Measurements from ENCODE around the gene WRNIP1.
A peak's percentile ranks its signal among the peaks of the same experiment; 100 is the strongest.

The WRNIP1 gene

DNA sequence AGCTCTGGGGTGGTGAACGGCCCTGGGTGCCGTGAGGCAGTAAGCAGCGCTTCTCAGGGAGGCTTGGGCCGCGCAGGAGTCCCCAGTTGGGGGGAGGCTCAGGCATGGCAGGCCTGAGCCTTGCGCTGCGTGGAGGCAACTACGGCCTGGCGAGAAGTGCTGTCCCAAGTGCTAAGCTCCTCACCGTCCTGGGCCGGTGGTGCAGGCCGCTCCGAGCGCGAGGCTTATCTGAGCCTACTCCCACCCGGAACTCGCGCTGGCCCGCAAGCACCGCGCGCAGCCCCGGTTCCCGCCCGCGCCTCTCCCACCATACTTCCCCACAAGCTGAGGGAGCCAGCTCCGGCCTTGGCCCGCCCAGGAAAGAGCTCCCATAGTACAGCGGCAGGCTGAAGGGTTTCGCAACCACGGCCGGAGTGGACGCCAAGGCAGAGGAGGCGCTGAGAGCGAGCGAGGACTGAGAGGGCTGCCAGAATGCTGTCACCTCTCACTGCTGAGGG lies 1.8 kb upstream of the WRNIP1 start:
- no peak for DNase-seq (ENCODE audit: low read depth)

DNA sequence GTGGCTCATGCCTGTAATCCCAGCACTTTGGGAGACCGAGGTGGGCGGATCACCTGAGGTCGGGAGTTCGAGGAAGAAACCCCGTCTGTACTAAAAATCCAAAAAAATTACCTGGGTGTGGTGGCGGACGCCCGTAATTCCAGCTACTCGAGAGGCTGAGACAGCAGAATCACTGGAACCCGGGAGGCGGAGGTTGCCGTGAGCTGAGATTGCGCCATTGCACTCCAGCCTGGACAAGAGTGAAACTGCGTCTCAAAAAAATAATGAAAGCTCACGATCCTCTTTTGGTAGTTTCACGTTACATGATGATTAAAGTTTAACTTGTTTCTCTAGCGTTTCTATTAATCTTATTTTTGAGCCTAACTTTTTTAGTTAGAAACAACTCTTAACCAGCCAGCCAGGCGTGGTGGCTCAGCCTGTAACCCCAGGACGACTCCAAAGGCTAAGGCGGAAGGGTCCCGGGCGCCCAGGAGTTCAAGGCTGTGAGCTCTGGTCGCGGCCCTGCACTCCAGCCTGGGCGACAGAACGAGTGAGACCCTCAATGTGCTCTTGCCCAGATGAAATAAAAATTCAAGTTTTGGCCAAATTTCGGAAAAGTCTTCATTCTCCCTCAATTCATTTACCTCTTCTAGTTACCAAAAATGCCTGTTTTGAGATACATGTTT lies 1.2 kb upstream of the WRNIP1 start:
- no peak for DNase-seq (ENCODE audit: low read depth)

DNA sequence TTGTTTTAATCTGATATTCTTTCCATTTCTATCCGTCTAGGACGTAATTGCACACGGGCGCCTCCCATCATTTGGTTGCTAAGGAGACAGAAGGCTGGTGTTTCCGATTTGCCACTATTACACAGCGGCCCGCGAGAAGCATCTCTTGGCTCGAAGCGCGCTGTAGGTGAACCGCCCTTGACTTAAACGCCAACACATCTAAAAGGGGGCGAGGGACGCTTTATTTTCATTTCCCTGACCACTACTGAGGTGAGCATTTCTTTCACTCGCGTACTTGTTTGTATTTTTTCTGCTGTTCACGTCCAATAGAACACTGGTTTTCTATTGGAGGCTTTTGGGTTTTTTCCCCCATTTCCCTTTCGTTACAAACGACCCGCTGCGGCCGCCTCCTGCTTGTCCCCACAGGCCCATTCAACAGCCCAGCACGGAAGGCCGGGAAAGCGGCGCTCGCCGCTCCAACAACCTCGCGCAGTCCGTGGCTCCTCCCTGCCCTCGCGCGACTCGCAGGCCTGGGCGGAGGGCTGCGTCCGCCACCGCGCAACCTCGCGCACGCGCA lies 505 bp upstream of the WRNIP1 start:
- peak; percentile 35 for DNase-seq (ENCODE audit: low read depth)

DNA sequence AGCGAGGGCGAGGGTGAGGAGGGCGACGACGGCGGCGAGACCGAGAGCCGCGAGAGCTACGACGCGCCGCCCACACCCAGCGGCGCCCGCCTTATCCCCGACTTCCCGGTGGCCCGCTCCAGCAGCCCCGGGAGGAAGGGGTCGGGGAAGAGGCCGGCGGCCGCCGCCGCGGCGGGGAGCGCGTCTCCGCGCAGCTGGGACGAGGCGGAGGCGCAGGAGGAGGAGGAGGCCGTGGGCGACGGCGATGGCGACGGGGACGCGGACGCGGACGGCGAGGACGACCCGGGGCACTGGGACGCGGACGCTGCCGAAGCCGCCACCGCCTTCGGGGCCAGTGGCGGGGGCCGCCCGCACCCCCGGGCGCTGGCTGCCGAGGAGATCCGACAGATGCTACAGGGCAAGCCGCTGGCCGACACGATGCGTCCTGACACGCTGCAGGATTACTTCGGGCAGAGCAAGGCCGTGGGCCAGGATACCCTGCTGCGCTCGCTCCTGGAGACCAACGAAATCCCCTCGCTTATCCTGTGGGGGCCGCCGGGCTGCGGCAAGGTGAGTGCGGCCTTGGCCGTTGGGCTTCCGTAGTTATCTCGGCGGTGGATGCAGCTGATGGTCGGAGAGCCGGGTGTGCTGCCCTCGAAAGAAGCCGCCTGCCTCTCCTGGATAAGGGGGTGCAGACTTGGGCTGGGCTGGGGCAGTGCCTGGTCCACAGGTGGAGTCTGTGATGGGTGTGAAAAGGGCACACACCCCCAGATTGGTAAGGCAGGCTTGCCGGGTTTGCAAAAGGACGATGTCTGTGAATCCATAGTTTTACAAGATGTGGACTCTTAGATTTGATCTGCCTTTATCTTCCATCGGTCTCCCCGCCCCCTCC lies 938 bp downstream of the WRNIP1 start:
- DNase-seq (ENCODE audit: low read depth) = peak; percentile 50

DNA sequence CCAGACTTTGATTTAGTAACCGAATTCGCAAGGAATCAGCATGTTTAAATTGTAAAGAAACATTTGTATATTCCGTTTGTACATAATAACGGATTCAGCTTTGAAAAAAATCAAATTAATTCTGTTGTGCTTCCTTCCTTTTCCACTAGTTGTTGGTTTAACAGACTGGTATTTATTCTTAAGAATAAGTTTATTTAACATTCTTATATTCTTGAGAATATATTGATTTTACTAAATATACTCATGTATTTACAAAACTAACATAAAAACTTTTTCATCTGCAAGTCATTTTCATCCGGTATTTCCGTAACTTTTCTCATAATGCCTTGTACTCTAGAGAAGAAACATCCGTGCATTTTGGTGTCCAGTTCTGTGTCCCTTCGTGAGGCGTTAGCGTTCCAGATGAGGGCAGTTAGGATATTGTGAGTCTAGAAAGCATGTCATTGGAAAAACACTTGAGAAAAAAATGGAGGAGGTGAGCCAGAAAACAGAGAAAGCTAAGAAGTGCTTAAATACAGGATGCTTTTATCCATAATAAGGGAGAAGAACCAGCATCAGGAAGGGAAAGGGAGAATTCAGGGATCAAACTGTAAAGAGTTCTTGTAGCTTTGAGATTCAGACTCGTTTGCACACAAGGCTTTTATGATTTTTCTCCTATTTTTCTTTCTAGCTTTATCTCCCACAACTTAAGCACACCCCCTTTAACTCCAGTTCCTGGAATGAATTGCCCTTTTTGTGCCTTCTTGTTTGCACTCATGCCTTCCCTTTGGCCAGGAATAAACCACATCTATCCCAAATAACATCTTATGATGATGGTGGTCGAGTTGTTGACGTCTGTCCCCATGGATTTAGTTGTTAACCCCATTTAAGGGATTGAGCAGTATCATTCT lies 1.8 kb downstream of the WRNIP1 start:
- no peak for DNase-seq (ENCODE audit: low read depth)

DNA sequence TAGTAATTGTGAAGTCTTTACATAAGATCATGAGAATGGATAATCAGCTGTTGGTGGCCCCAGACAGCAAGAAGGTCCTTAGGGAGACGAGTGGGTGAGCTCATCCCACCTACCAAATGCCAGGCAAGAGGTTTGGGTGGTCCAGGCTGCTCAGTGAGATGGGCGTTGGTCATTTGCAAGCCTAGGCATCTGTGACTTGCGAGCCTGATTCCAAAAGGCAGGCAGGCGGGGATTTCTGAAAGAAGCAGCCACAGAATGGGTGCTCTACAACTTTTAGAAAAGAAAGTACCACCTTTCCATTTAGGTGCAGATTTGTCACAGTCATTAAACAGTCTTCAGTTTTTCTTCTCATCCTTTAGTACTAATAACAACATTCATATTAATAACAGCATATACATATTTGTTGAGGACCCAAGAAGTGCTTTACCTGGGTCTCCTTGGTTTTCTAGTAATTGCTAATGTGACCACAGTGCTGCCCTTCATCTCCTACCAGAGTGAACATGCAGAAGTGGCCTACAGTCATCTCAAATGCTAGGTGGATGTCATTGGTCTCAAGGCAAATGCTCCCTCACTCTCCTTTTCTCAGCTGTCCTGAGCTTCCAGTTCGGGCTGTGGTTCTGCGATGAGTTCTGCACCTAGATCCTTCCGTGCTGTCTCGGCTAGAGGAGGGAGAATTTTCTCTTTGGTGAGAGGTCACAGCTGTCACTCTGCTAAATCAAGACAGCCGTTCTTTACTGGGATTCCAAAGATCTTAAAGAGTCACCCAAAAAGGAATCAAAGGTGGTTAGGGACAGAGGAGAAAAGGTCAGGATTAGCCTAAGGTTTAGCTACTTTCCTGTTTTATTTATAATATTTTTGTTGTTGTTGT lies 2.7 kb downstream of the WRNIP1 start:
- no peak for DNase-seq (ENCODE audit: low read depth)

DNA sequence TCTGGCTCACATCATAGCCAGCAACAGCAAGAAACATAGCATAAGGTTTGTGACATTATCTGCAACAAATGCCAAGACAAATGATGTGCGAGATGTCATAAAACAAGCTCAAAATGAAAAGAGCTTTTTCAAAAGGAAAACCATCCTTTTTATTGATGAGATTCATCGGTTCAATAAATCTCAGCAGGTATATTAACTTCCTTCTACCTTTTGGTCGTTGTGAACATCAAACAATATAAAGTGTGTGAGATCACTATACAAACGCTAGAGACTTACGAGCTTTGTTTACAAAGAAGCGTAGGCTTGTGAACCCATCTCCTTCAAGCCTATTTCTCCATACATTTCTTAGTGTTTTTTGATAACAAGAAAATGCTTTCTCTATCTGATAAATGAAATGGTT lies 3.5 kb downstream of the WRNIP1 start:
- DNase-seq (ENCODE audit: low read depth) = no peak

DNA sequence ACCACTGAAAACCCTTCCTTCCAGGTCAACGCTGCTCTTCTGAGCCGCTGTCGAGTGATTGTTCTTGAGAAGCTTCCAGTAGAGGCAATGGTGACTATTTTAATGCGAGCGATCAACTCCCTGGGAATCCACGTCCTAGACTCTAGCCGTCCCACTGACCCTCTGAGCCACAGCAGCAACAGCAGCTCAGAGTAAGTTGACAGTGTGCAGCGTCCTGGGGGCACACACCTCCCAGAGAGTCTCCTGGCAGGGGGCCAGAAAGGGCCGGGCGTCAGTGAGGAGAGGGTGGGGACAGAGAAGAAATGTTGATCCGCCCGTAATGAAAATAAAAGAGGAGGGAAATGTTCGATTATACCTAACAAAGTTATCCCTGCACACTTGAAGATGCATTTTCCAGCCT lies 5.0 kb downstream of the WRNIP1 start:
- no peak for DNase-seq (ENCODE audit: low read depth)

DNA sequence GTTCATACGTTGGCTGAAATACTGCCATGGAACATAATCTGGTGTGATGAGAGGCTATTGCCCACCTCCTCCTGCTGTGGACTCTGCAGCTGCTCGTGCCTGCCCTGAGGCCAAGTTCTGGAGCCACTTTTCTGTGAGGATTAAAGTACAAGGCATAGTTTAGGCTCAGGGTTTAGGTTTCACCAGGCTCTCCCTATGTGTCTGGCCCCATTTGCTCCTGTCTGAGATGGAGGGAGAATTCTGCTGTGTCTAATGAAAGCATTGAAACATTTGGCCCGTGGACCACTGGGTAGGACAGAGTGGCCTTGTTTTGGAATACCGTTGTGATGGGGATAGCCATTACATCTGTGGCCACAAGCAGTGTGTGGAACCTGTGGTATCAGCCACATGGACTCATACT lies 5.9 kb downstream of the WRNIP1 start:
- no peak for DNase-seq (ENCODE audit: low read depth)

DNA sequence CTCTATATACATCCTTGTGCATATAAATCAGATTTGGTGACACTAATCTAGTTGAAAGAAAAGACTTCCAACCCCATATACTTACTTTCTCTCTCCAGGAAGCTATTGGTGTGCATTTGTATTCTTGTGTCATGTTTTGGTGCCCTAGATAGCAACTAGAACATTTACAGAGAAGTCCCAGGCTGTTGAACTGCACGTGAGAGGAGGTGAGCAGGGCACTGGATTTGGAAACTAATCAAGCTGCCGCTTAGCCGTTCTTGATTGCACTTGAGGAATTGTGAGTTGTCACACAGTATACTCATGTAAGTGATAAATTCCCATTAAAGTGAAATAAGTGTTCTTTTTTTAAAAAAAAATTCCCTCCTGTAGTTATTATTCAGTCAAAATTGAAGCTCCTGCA lies 7.6 kb downstream of the WRNIP1 start:
- DNase-seq (ENCODE audit: low read depth) = no peak

DNA sequence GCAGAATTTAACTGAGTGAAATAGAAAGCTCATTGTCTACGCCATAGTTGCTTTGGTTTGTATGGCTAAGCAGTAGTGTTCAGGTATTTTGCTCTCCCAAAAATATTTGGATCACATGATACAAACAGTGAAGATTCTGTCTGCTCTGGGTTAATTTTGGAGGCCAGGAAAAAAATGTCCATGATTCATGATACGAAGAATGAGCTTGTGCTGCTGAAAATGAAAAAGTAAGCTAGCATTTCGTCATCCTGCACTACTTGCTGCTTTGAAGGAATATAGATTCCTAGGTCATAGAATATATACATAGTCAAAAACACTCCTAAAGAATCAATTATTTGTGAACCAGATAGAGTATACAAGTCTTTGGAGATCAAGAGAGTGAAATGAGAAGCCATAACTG lies 8.3 kb downstream of the WRNIP1 start:
- no peak for DNase-seq (ENCODE audit: low read depth)

DNA sequence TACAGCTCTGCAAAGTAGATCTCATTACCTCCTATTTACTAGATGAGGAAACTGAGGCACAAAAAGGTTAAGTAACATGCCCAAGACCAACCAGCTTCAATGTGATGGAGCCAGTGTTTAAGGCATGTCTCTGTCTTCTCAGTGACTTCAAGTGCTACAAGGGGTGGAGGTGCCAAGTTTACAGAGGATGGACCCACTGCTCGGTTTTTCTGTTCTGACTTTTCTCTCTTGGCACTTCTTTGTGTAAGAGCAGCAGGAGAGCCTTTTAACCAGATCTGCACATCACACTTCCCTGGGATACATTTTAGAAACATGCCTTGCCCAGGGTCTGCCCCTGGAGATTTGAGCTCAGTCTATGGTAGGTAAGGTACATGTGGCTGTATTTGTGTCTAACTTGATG lies 9.8 kb downstream of the WRNIP1 start:
- DNase-seq (ENCODE audit: low read depth) = no peak

DNA sequence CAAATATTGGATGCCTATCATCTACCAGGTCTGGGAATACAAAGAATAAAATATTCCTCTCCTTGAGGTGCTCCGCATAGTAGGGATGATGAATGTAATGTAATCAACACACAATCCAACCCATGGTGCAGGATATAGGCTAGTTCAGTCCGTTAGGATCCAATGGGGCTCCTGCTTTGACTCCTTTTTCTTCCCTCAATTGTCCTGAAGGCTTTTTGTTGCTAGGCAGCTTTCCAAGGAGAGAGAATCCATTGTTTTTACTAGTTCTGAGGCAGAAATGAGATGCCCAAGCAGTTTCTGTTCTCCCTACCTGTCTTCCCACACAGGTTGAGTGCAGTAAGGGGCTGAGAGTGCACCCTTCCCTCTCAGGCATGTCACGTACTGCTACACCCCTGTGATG lies 12.1 kb downstream of the WRNIP1 start:
- no peak for DNase-seq (ENCODE audit: low read depth)

DNA sequence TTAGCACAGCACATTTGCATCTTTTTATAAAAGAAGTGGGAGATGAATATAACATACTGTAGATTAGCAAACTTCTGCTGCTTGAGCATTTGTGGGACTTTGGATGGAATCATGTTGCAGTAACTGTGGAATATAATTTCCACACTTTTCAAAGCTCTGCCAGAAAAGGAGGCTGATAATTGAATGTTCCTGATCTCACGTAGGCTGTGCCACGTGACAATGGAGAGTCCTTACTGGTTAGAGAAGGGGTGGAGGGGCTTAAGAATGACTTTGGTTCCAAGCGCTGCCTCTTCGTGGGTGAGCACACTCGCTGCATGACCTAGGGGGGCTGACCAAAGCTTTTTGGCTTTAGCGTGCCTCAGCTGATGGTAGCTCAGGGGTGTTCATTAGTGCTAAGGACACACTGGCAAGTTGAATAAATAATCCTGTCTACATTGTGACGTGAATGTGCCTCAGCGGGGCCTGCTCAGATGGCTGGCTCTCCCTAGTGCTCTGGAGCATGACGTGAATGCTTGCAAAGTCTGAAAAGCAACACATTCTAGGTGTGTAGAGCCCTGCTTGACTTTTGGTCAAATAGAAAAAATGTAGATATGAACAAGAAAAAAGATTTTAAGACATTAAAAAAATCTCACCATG lies 15.0 kb downstream of the WRNIP1 start:
- no peak for DNase-seq (ENCODE audit: low read depth)

DNA sequence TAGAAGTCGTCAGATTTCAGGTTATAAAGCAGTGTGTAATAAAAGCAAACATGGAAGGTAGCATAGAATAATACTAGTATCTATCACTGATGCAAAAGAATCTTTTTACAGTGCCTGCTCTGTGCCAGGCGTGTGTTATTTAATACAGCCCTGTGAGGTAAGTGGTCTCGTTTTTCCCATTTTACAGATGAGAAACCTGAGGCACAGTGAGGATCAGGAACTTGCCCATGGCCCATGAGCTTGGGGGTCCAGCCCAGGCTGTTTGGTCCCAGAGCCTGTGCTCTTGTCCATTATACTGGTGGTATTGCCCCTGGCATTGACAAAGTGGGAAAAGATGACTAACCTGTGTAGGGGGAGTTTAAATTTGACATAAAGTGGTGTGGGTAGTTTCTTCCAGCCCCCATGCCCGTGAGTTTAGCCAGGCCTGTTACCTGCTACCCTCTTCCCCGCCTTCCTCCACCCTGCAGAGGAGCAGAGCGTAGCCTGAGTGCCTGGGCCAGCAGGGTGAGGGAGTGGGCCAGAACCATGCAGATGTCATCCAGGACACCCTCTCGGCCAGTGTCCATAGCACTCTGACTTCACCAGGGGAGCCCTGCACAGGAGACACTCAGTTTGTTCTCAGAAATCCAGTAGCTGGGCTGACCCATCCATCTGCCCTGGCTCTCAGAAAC lies 16.6 kb downstream of the WRNIP1 start:
- no peak for DNase-seq (ENCODE audit: low read depth)

DNA sequence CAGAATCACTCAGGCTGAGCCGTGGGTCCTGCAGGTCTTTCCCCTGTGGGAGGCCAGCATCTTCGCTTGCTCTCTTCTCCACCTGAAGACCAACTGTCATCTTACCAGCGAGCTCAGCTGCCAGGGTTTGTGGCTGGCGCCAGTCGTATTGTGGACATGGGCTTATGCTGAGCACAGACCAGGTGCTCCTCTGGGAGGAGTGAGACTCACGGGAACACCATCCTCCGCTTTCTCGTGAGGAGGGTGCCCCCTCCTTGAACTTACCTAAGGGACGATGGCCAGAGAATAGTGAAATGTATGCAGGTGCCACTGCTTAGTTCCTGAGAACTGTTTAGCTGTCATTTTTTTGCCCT lies 17.1 kb downstream of the WRNIP1 start:
- DNase-seq (ENCODE audit: low read depth) = no peak

DNA sequence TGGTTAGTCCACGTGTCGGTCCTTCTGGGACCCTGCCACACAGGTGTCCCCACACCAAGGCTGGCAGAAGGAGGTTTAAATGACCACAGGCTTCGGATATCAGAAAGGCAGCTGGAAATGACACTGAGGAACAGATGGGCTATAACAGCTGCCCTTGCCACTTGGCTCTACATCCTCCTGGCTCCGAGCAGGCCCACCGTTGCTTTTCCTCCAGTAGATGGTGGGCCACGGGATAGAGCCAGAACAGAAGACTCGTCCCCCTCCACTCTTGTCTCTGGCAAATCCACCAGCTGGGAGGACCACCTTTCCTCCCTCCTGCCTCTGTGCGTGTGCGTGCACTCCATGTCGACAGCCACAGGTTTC lies 17.6 kb downstream of the WRNIP1 start:
- DNase-seq (ENCODE audit: low read depth) = no peak

DNA sequence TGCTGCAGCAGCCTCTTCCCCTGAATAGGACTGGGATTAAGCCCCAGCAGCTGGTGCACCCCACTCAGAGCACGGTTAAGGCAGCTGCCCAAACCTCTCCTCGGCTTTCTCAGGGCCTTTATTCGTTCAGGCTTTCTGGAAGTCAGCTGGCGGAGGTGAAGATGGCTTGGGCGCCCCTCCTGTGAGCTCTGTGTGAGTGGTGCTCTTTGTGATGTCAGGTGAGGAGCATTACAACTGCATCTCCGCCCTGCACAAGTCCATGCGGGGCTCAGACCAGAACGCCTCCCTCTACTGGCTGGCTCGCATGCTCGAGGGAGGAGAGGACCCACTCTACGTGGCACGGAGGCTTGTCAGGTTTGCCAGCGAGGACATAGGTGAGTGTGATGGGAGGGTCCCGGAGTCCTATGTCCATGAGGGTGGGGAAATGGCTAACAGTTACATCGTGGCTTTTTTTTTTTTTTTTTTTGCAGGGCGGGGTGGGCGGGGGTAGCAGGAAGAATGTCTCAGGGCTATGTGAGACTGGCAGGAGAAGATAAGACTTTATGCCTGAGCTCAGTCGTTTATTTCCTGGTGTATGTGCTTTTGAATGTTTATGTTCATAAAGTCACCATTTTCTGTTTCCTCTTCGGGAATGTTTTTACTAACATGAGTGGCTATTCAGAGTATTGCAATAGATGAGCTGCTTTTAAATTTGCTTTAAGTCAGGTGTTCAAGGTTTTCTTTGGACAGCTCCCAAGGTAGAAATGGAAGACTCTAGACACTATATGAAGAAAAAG lies 18.2 kb downstream of the WRNIP1 start:
- DNase-seq (ENCODE audit: low read depth) = no peak

DNA sequence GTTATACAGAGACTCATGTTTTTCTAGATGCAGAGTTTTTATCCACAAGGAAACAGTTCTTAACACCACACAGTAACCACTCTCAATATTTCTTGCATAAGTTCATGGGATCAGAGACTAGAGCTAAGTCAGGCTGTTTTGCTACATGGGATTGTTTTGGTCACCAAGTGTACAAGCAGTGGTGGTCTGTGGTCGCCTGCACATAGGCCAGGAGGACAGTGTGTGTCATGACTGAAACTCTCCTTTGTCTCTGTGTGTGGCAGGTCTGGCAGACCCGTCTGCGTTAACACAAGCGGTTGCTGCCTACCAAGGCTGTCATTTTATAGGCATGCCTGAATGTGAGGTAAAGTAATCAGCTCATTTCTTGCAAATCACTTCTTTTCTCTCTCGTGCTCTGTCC lies 18.9 kb downstream of the WRNIP1 start:
- DNase-seq (ENCODE audit: low read depth) = no peak

DNA sequence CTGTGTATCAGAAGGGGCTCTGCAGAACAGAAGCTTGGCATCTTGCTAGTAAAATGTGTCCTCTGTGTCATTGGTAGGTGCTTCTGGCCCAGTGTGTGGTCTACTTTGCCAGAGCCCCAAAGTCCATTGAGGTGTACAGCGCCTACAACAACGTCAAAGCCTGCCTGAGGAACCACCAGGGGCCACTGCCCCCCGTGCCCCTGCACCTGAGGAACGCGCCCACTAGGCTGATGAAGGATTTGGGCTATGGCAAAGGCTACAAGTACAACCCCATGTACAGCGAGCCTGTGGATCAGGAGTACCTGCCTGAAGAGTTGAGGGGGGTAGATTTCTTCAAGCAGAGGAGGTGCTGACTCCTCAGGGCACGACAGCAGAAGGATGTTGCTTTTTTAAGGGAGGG lies 19.7 kb downstream of the WRNIP1 start:
- no peak for DNase-seq (ENCODE audit: low read depth)

Data from activated T-cell treated with anti-CD3 and anti-CD28 coated beads for 48 hours (primary cell).